NCI-H146 treated with DMSO at 0.1 percent for 48 hours (cell line): ENCODE data around the gene PEX10.

ENCODE experiments used
- DNase-seq: peaks from one replicate; lab custom pipeline; 2025; ENCODE audit not compliant: unreplicated experiment; lab: John Stamatoyannopoulos, UW

Gene PEX10

DNA sequence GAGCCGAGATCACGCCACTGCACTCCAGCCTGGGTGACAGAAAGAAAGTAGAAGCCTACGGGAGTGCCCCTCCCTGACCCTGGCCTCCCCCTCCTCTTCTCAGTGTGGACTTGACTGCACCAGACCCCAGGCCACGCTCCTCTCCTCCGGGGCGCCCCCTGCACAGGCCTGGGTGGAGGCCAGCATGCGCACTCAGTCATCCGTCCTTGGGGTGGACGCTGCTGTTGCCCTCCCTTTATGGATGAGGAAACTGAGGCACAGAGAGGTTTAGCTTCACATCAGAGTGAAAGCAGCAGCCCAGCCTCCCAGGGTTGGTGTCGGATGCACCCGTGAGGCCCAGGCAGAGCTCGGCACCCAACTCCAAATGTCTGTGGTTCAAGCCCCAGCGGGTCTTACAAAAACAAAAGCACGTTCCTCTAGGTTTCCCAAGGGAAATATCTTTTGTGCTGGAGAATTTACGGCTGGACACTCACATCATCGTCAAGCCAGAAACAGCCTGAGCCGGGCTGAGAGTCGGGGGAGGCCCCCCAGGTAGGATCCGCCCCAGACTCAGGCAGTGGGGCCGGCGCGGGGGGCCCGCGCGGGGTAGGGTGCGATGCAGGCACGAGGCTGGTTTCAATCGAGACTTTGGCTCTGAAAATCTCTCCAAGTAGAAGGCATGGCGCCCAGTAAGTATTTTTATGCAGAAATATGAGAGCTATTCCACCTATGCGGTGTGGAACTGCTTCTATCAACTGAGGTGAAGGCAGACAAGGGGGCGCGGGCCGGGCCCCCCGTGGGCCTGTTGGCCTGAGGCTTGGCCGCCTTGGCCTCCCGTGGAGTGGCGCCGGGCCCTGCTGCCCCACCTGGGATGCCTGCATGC lies 57.6 kb downstream of the PEX10 start:
- no peak for DNase-seq
